Sigmoid colon (tissue), 4 donors: ENCODE measurements around the gene VPS35L.

Experiments used
- EP300 ChIP-seq, 4 donors: sonication (generic); formaldehyde crosslinking; IDR thresholded peaks; one replicate each; pipeline ENCODE4 v1.6.1; 2017; ENCODE audit warnings: antibody characterized with exemption in 4 of 4
- POLR2A ChIP-seq, 2 donors: fragments of 450-650 bp; IDR thresholded peaks; one replicate each; pipeline ENCODE4 v1.6.1; 2016; ENCODE audit warnings: antibody characterized with exemption in 2 of 2, mild to moderate bottlenecking in 2 of 2, moderate library complexity in 2 of 2
- TF ChIP-seq, protein P1 (sequence below), 4 experiments: fragments of 450-650 bp in 3 of 4; fragments of 200-600 bp in 1 of 4; IDR thresholded peaks; one replicate each; pipeline ENCODE4 v1.5.1; 2016 to 2019; ENCODE audit warnings: antibody characterized with exemption in 4 of 4, mild to moderate bottlenecking in 3 of 4, moderate library complexity in 2 of 4

DNA sequence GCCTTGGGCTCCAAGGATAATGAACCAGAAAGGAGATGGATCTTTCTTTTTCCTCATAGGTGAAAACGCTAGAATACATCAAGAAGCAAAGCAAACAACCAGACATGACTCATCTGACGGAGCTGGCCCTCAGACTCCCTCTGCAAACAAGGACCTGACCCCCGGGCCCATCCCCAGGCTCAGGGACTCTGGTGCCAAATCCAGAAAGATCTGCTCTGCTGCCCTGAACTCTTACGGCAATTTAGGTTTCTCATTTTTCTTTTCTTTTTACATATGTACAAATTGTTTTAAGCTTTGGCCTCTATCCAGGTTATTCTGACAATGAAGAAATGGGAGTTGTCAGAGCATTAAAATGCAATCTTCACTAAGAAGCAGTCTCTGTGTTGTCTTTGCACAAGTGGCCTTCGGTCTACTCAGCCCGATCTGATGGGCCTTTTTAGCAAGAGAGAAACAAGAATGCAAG lies 144.8 kb downstream of the VPS35L start:
- TF ChIP-seq, protein P1, sequence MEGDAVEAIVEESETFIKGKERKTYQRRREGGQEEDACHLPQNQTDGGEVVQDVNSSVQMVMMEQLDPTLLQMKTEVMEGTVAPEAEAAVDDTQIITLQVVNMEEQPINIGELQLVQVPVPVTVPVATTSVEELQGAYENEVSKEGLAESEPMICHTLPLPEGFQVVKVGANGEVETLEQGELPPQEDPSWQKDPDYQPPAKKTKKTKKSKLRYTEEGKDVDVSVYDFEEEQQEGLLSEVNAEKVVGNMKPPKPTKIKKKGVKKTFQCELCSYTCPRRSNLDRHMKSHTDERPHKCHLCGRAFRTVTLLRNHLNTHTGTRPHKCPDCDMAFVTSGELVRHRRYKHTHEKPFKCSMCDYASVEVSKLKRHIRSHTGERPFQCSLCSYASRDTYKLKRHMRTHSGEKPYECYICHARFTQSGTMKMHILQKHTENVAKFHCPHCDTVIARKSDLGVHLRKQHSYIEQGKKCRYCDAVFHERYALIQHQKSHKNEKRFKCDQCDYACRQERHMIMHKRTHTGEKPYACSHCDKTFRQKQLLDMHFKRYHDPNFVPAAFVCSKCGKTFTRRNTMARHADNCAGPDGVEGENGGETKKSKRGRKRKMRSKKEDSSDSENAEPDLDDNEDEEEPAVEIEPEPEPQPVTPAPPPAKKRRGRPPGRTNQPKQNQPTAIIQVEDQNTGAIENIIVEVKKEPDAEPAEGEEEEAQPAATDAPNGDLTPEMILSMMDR (IDR thresholded peaks at IDR 0.05), result no peak
- TF ChIP-seq EP300 (IDR thresholded peaks at IDR 0.05), result no peak
- no peak for TF ChIP-seq POLR2A (IDR thresholded peaks at IDR 0.05)
